Progenitor cell of endocrine pancreas (in vitro differentiated cells): Measurements from ENCODE around the gene LAMC3. TPM values are rescaled to one million over a fixed set of nuclear protein-coding genes. Genes with fewer than 3 reads are reported as not detected.

ENCODE experiments used
- DNase-seq: peaks from one replicate; pipeline ENCODE4 v3.0.0; 2021; ENCODE audit warnings: low spot score; ENCODE audit not compliant: unreplicated experiment
- H3K27ac Mint-ChIP-seq: 2 replicates; pipeline ENCODE4 v1.8.0; 2021; ENCODE audit warnings: mild to moderate bottlenecking, moderate library complexity, mixed read lengths
- H3K27me3 Mint-ChIP-seq: 2 replicates; pipeline ENCODE4 v1.8.0; 2021; ENCODE audit warnings: mixed read lengths
- H3K36me3 Mint-ChIP-seq: 2 replicates; pipeline ENCODE4 v1.8.0; 2022; ENCODE audit warnings: mixed read lengths; ENCODE audit not compliant: insufficient read depth
- H3K4me1 Mint-ChIP-seq: 2 replicates; pipeline ENCODE4 v1.8.0; 2021; ENCODE audit warnings: low read depth, mixed read lengths
- H3K4me3 Mint-ChIP-seq: 2 replicates; pipeline ENCODE4 v1.8.0; 2021; ENCODE audit warnings: low read depth, mild to moderate bottlenecking, moderate library complexity, mixed read lengths
- H3K9me3 Mint-ChIP-seq: 2 replicates; pipeline ENCODE4 v1.8.0; 2021; ENCODE audit warnings: low read depth, mixed read lengths
- CTCF ChIP-seq: fragments of 200-600 bp; sonication (generic); IDR thresholded peaks from one replicate; pipeline ENCODE4 v1.5.0; 2021; ENCODE audit warnings: antibody characterized with exemption, mild to moderate bottlenecking; ENCODE audit not compliant: unreplicated experiment
- total RNA-seq: library from RNA; stranded (reverse); gene quantifications from 2 replicates; pipeline ENCODE4 v1.2.1, GENCODE V29; 2021

The LAMC3 gene
- total RNA-seq, 1 donor from 2014 or later, result 0.12 TPM

- H3K4me3 Mint-ChIP-seq, result no peak overlapping the region
- no peak for DNase-seq
- H3K27me3 Mint-ChIP-seq, result no peaks in the 10 kb centered on the region
- no peak for TF ChIP-seq CTCF
- H3K27ac Mint-ChIP-seq, result no peak overlapping the region
- H3K9me3 Mint-ChIP-seq, result no peaks in the 10 kb centered on the region
- no peaks in the 10 kb centered on the region for H3K36me3 Mint-ChIP-seq
- H3K4me1 Mint-ChIP-seq, result no peaks in the 10 kb centered on the region
Observed at GRCh38 chr9:131072107-131072870, 63.3 kb downstream of the LAMC3 start.

GRCh38 chr9:131072871-131073237, 63.9 kb downstream of the LAMC3 start:
- no peak for TF ChIP-seq CTCF
- H3K36me3 Mint-ChIP-seq, result no peaks in the 10 kb centered on the region
- H3K4me3 Mint-ChIP-seq, result no peak overlapping the region
- DNase-seq, result no peak
- H3K4me1 Mint-ChIP-seq, result no peaks in the 10 kb centered on the region
- H3K27me3 Mint-ChIP-seq, result no peaks in the 10 kb centered on the region
- H3K9me3 Mint-ChIP-seq, result no peaks in the 10 kb centered on the region
- no peak overlapping the region for H3K27ac Mint-ChIP-seq

GRCh38 chr9:131076347-131077195, 67.6 kb downstream of the LAMC3 start:
- no peak overlapping the region for H3K27ac Mint-ChIP-seq
- peaks cover 3% of the 10 kb centered on the region for H3K27me3 Mint-ChIP-seq
- H3K4me1 Mint-ChIP-seq, result no peaks in the 10 kb centered on the region
- no peak for TF ChIP-seq CTCF
- DNase-seq, result no peak
- H3K36me3 Mint-ChIP-seq, result no peaks in the 10 kb centered on the region
- H3K9me3 Mint-ChIP-seq, result no peaks in the 10 kb centered on the region
- no peak overlapping the region for H3K4me3 Mint-ChIP-seq

GRCh38 chr9:131078427-131079366, 69.7 kb downstream of the LAMC3 start:
- no peak for TF ChIP-seq CTCF
- Mint-ChIP-seq H3K27ac (no peak overlapping the region), H3K9me3 (no peaks in the 10 kb centered on the region), H3K27me3 (peaks cover 3% of the 10 kb centered on the region), H3K36me3 (no peaks in the 10 kb centered on the region), H3K4me1 (no peaks in the 10 kb centered on the region), H3K4me3 (no peak overlapping the region)
- DNase-seq, result no peak

- H3K27me3 Mint-ChIP-seq, result peaks cover 3% of the 10 kb centered on the region
Observed at GRCh38 chr9:131080589-131080988, 71.6 kb downstream of the LAMC3 start.

More at GRCh38 chr9:131080589-131080988, 71.6 kb downstream of the LAMC3 start:
- no peak for TF ChIP-seq CTCF
- no peaks in the 10 kb centered on the region for H3K36me3 Mint-ChIP-seq
- H3K9me3 Mint-ChIP-seq, result no peaks in the 10 kb centered on the region
- no peaks in the 10 kb centered on the region for H3K4me1 Mint-ChIP-seq
- no peak for DNase-seq
- no peak overlapping the region for H3K27ac Mint-ChIP-seq
- H3K4me3 Mint-ChIP-seq, result no peak overlapping the region
